PC-3 (cell line): Measurements from ENCODE around the gene ESYT2. TPM values are rescaled to one million over a fixed set of nuclear protein-coding genes. Genes with fewer than 3 reads are reported as not detected.
"Not testable (repeated sequence)": the region's sequence is repeated elsewhere in the genome, so short reads cannot be mapped to it uniquely, and the experiment has no call there.

Experiments used
- ATAC-seq: fragments of 200-7000 bp; cut with Tn5 transposase; 2 replicates; pipeline ENCODE4 v1.9.1; 2020; ENCODE audit warnings: mild to moderate bottlenecking, moderate library complexity
- BruUV-seq: library from RNA; stranded (reverse); fragments of 400-500 nt; replicated peaks from 2 replicates; lab custom pipeline; 2021; lab: Mats Ljungman, UMichigan
- CTCF ChIA-PET: fragments of 300-600 bp; sonication (Branson Sonifier 250); formaldehyde crosslinking; loops from one replicate; lab custom pipeline; 2022; ENCODE audit warnings: antibody characterized with exemption; lab: Charles Lee
- POLR2A ChIA-PET: fragments of 300-600 bp; sonication (Branson Sonifier 250); formaldehyde crosslinking; loops from one replicate; lab custom pipeline; 2022; ENCODE audit warnings: antibody characterized with exemption; ENCODE audit not compliant: unreplicated experiment; lab: Charles Lee
- DNase-seq: peaks from one replicate; pipeline ENCODE4 v3.0.0-alpha.2; 2015
- H2AFZ ChIP-seq: fragments of 300-600 bp; sonication (generic); 2 replicates; pipeline ENCODE4 v1.6.0; 2016; ENCODE audit warnings: antibody characterized with exemption, low read length
- H3F3A ChIP-seq: fragments of 300-600 bp; sonication (generic); one replicate; pipeline ENCODE4 v1.6.0; 2017; ENCODE audit warnings: antibody characterized with exemption, low read length, control low read depth, mild to moderate bottlenecking; ENCODE audit not compliant: unreplicated experiment
- H3K27ac ChIP-seq: fragments of 300-600 bp; sonication (generic); 2 replicates; pipeline ENCODE4 v1.5.1; 2016; ENCODE audit warnings: mild to moderate bottlenecking, low read length
- H3K27me3 ChIP-seq: fragments of 300-600 bp; sonication (generic); 2 replicates; pipeline ENCODE4 v1.6.1; 2016; ENCODE audit warnings: low read length, mixed read lengths
- H3K36me3 ChIP-seq: fragments of 300-600 bp; sonication (generic); 2 replicates; pipeline ENCODE4 v1.6.1; 2016; ENCODE audit warnings: low read depth, mixed run types, low read length, mixed read lengths
- H3K4me1 ChIP-seq: fragments of 300-600 bp; sonication (generic); 2 replicates; pipeline ENCODE4 v1.5.1; 2016; ENCODE audit warnings: low read length; ENCODE audit not compliant: insufficient read depth
- H3K4me2 ChIP-seq: fragments of 300-600 bp; sonication (generic); 2 replicates; pipeline ENCODE4 v1.6.0; 2016; ENCODE audit warnings: low read length
- H3K4me3 ChIP-seq: fragments of 300-600 bp; sonication (generic); 2 replicates; pipeline ENCODE4 v1.5.1; 2016; ENCODE audit warnings: mild to moderate bottlenecking, low read length, mixed read lengths
- H3K79me2 ChIP-seq: fragments of 300-600 bp; sonication (generic); 2 replicates; pipeline ENCODE4 v1.6.1; 2017; ENCODE audit warnings: low read length, mixed read lengths
- H3K9ac ChIP-seq: fragments of 300-600 bp; sonication (generic); 2 replicates; pipeline ENCODE4 v1.6.0; 2016; ENCODE audit warnings: mild to moderate bottlenecking, low read length
- H3K9me2 ChIP-seq: fragments of 300-600 bp; sonication (generic); replicated peaks from 2 replicates; pipeline ENCODE4 v1.6.1; 2016; ENCODE audit warnings: mixed run types, low read length, mixed read lengths
- H3K9me3 ChIP-seq: fragments of 300-600 bp; sonication (generic); 2 replicates; pipeline ENCODE4 v1.6.1; 2016; ENCODE audit warnings: low read length, mixed read lengths
- H4K20me1 ChIP-seq: fragments of 300-600 bp; sonication (generic); 2 replicates; pipeline ENCODE4 v1.6.1; 2016; ENCODE audit warnings: low read length, mixed read lengths
- EZH2 ChIP-seq: fragments of 300-600 bp; sonication (generic); IDR thresholded peaks from one replicate; pipeline ENCODE4 v1.6.1; 2017; ENCODE audit warnings: antibody characterized with exemption, mild to moderate bottlenecking, low read length; ENCODE audit not compliant: unreplicated experiment
- EZH2phosphoT487 ChIP-seq: fragments of 300-600 bp; sonication (generic); IDR thresholded peaks from 2 replicates; pipeline ENCODE4 v1.6.1; 2018; ENCODE audit warnings: mild to moderate bottlenecking, antibody characterized with exemption, low read length, borderline replicate concordance
- intact Hi-C: fragments of 100-400 bp; cut with micrococcal nuclease; formaldehyde crosslinking; loops from 2 replicates; pipeline ENCODE4 v1.9.0; 2023
- total RNA-seq: library from RNA; depleted of rRNA; stranded (reverse); fragments of >200 nt; gene quantifications from 2 replicates; pipeline ENCODE4 v1.2.3, GENCODE V29; 2014
- TF ChIP-seq, protein P1 (sequence below): fragments of 300-600 bp; sonication (generic); conservative IDR thresholded peaks from 2 replicates; pipeline ENCODE4 v1.5.1; 2017; ENCODE audit warnings: antibody characterized with exemption, low read depth, mild to moderate bottlenecking, low read length

The ESYT2 gene
- total RNA-seq, 1 experiment from 2014 or later: 76.1 TPM

DNA sequence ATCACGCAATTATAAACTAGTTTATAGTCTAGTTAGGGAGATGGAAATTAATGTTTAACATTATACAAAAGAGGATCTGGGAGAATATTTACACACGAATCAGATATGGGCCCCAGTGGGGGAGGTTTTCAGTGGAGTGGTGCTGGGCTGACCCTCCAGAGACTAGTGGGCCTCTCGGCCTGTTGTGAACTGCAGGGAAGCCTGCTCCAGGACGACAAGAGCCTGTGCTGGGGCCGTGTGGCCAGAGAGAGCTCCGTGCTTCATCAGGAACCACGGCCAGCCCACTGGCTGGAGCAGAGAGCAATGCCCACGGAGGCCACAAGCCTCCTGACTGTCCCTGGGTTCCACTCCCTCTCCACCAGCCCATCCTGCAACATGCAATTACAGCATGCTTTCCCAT, 11.3 kb upstream of the ESYT2 start:
- H3F3A ChIP-seq: no peaks in the 10 kb centered on the region
- 0 out of 2 replicates have a peak, but pooled peaks cover 4% of the 10 kb centered on the region for H3K9me3 ChIP-seq
- no peaks in the 10 kb centered on the region for H3K79me2 ChIP-seq
- H4K20me1 ChIP-seq: no peaks in the 10 kb centered on the region
- intact Hi-C loops: no loop called here
- no peak overlapping the region for H3K4me3 ChIP-seq
- BruUV-seq: no TSS peak
- H2AFZ ChIP-seq: no peak overlapping the region
- TF ChIP-seq, protein P1, sequence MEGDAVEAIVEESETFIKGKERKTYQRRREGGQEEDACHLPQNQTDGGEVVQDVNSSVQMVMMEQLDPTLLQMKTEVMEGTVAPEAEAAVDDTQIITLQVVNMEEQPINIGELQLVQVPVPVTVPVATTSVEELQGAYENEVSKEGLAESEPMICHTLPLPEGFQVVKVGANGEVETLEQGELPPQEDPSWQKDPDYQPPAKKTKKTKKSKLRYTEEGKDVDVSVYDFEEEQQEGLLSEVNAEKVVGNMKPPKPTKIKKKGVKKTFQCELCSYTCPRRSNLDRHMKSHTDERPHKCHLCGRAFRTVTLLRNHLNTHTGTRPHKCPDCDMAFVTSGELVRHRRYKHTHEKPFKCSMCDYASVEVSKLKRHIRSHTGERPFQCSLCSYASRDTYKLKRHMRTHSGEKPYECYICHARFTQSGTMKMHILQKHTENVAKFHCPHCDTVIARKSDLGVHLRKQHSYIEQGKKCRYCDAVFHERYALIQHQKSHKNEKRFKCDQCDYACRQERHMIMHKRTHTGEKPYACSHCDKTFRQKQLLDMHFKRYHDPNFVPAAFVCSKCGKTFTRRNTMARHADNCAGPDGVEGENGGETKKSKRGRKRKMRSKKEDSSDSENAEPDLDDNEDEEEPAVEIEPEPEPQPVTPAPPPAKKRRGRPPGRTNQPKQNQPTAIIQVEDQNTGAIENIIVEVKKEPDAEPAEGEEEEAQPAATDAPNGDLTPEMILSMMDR: no peak
- TF ChIP-seq EZH2phosphoT487: no peak
- no peak for TF ChIP-seq EZH2
- H3K27me3 ChIP-seq: no peaks in the 10 kb centered on the region
- H3K4me2 ChIP-seq: no peak overlapping the region
- no peaks in the 10 kb centered on the region for H3K36me3 ChIP-seq
- H3K9ac ChIP-seq: no peak overlapping the region
- ATAC-seq (no peak), DNase-seq (no peak)
- ChIA-PET CTCF (no interaction called here), POLR2A (no interaction called here)
- no peaks in the 10 kb centered on the region for H3K9me2 ChIP-seq
- no peak overlapping the region for H3K27ac ChIP-seq
- H3K4me1 ChIP-seq: no peaks in the 10 kb centered on the region

DNA sequence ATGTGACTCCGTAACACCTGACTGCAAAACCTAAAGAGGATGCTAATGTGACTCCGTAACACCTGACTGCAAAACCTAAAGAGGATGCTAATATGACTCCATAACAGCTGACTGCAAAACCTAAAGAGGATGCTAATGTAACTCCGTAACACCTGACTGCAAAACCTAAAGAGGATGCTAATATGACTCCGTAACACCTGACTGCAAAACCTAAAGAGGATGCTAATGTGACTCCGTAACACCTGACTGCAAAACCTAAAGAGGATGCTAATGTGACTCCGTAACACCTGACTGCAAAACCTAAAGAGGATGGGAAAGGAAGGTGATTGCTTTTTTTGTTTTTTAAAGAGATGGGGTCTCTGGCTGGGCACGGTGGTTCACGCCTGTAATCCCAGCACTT, 9.9 kb upstream of the ESYT2 start:
- CTCF ChIA-PET, H3K4me1 ChIP-seq, H3K9me2 ChIP-seq, H3K9ac ChIP-seq, POLR2A ChIA-PET, H2AFZ ChIP-seq, H3K27ac ChIP-seq, BruUV-seq, H4K20me1 ChIP-seq, H3K79me2 ChIP-seq, ATAC-seq, DNase-seq, H3K4me2 ChIP-seq, H3K9me3 ChIP-seq, intact Hi-C loops, H3K4me3 ChIP-seq, H3K27me3 ChIP-seq, H3F3A ChIP-seq, H3K36me3 ChIP-seq: not testable (repeated sequence)

DNA sequence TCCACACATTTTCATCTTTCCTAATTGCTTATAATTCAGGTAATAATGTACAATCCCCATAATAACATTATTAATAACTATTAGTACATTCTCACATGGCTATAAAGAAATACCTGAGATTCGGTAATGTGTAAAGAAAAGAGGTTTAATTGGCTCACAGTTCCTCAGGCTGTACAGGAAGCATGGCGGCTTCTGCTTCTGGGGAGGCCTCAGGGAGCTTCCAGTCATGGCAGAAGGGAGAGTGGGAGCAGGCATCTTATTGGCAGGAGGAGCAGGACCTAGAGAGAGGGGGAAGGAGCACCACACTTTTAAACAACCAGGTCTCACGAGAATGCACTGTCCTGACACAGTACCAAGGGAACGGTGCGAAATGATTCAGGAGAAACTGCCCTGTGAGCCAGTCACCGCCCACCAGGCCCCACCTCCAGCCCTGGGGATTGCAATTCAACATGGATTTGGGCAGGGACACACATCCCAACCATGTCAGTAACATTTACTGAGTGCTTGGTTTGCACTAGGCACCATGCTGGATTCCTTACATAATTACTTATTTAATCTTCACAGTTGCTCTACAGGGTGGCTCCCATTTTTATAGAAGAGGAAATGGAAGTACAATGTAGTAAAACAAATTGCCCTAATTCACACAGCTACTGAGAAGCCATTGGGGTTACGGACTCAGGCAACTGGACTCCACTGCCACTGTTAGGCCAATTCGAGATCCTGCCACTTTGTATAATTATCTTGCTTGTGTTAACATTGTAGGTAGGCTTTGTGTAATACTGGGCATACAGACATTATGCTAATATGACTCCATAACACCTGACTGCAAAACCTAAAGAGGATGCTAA, 8.7 kb upstream of the ESYT2 start:
- no peak for DNase-seq
- Histone ChIP-seq H3K9me2 (no peaks in the 10 kb centered on the region), H4K20me1 (no peaks in the 10 kb centered on the region), H3K36me3 (no peaks in the 10 kb centered on the region), H2AFZ (no peak overlapping the region), H3K79me2 (no peaks in the 10 kb centered on the region), H3F3A (no peaks in the 10 kb centered on the region), H3K4me1 (no peaks in the 10 kb centered on the region), H3K9ac (no peak overlapping the region), H3K4me2 (no peak overlapping the region), H3K27ac (no peak overlapping the region), H3K9me3 (no peaks in the 10 kb centered on the region), H3K4me3 (no peak overlapping the region), H3K27me3 (no peaks in the 10 kb centered on the region)
- no peak for TF ChIP-seq EZH2phosphoT487
- TF ChIP-seq, protein P1: no peak
- no peak for TF ChIP-seq EZH2
- no TSS peak for BruUV-seq
- intact Hi-C loops: no loop called here
- CTCF ChIA-PET: no interaction called here
- POLR2A ChIA-PET: no interaction called here
- no peak for ATAC-seq
